Ovary (tissue), 9 donors: ENCODE results near the gene SELENOH. TPM values are rescaled to one million over a fixed set of nuclear protein-coding genes. Genes with fewer than 3 reads are reported as not detected.
"Not testable (repeated sequence)": the region's sequence is repeated elsewhere in the genome, so short reads cannot be mapped to it uniquely, and the experiment has no call there.

Experiments
- DNase-seq, 5 donors: peaks; one replicate each; pipeline ENCODE4 v3.0.0-alpha.2; 2019 to 2020
- H3K27ac ChIP-seq, 2 donors: fragments of 200-600 bp; one replicate each; pipeline versions ENCODE4 v1.5.1 to v1.8.0; 2019 to 2022
- H3K27me3 ChIP-seq: fragments of 200-600 bp; one replicate; pipeline ENCODE4 v1.8.0; 2022
- H3K36me3 ChIP-seq: fragments of 200-600 bp; sonication (generic); one replicate; pipeline ENCODE4 v1.5.1; 2019
- H3K4me1 ChIP-seq: one replicate; pipeline ENCODE4 v1.8.1; 2013; ENCODE audit warnings: mild to moderate bottlenecking, moderate library complexity; ENCODE audit not compliant: insufficient read depth
- H3K4me3 ChIP-seq: fragments of 200-600 bp; sonication (generic); one replicate; pipeline ENCODE4 v1.5.1; 2017
- H3K9me3 ChIP-seq, 2 donors: fragments of 200-600 bp in 1 of 2; sonication (generic) in 1 of 2; one replicate each; pipeline versions ENCODE4 v1.5.1 to v1.8.1; 2013 to 2019; ENCODE audit warnings: mild to moderate bottlenecking in 1 of 2, moderate library complexity in 1 of 2
- CTCF ChIP-seq, 3 donors: fragments of 450-650 bp in 2 of 3; fragments of 200-600 bp in 1 of 3; IDR thresholded peaks; one replicate each; pipeline versions ENCODE4 v1.5.1 to v1.8.0; 2016 to 2022; ENCODE audit warnings: antibody characterized with exemption in 3 of 3, mild to moderate bottlenecking in 1 of 3
- EP300 ChIP-seq: sonication (generic); formaldehyde crosslinking; IDR thresholded peaks from one replicate; pipeline ENCODE4 v1.6.1; 2017; ENCODE audit warnings: antibody characterized with exemption
- POLR2A ChIP-seq: fragments of 450-650 bp; IDR thresholded peaks from one replicate; pipeline ENCODE4 v1.6.1; 2017; ENCODE audit warnings: antibody characterized with exemption, mild to moderate bottlenecking, moderate library complexity
- WGBS, 3 donors: extraction: QIAGEN DNeasy Blood & Tissue Kit in 1 of 3; methylation state at CpG; one replicate each; pipeline versions ENCODE4 v1.1.5 to v1.1.7; 2013 to 2017; 5-methylcytosine and 5-hydroxymethylcytosine counted together
- intact Hi-C, 4 donors: fragments of 100-400 bp; cut with DNase I; formaldehyde crosslinking; loops; one replicate each; pipeline versions ENCODE4 v1.11.0 to v1.15.1; 2022 to 2023
- polyA plus RNA-seq, 2 donors: library from polyadenylated mRNA; stranded (reverse); fragments of 200-250 nt in 1 of 2; fragments of 350-450 nt in 1 of 2; fragmentation: Illumina TruSeq in 1 of 2; extraction: RNeasy Lipid Tissue Mini Kit (QIAGEN cat#74804) in 1 of 2; gene quantifications; one replicate each; pipeline ENCODE4 v1.2.3, GENCODE V29; 2013 to 2014
- total RNA-seq, 7 donors: library from RNA; depleted of rRNA in 2 of 7; stranded (reverse); fragments of >200 nt in 2 of 7; fragmentation: NEBNext Ultra II Directional in 3 of 7; extraction: Animal tissue kit (Norgen Biotek cat#: 25700) in 3 of 7; gene quantifications; one replicate each; pipeline versions ENCODE4 v1.1.0 to v1.2.4, GENCODE V29; 2016 to 2023
- donor health status: DM: no; HTN: no; CAD: no; lungs with moderate emphysema.
- donor health status: DM: no; HTN: no; CAD: no.
- donor health status: Bipolar disorder and iron deficiency.
- donor health status: DM: yes; HTN: yes; CAD: no.
- donor health status: DM: no; HTN: no; CAD: no.
- donor health status: DM: yes; HTN: yes; CAD: no.

The SELENOH gene
- total and polyA plus RNA-seq, 9 donors = 33.9 to 244 (median 107) TPM

GRCh38 chr11:57711414-57712255, 29.7 kb upstream of the SELENOH start, which contains the start of gene MED19:
Gene MED19, minus strand, starts transcription at chr11:57712215. Its CDS starts 36 bp downstream, at chr11:57712179.
- DNase-seq = peak in 4 of 5 donors; percentile 66 to 86 (median 84)
- 3 to 9% (median 6%) methylated on average over 40 to 51 of the region's 51 CpGs for WGBS, 3 donors
- peaks cover 14% of the 10 kb centered on the region for H3K4me1 ChIP-seq
- H3K36me3 ChIP-seq = no peaks in the 10 kb centered on the region
- H3K27ac ChIP-seq = peak within 1 kb of the TSS in 1 of 2 donors; percentile 64
- H3K4me3 ChIP-seq = peak within 1 kb of the TSS; percentile 92
- intact Hi-C loops = no loop called here
- no peak for TF ChIP-seq EP300
- TF ChIP-seq CTCF (IDR thresholded peaks at IDR 0.05) = no peak
- TF ChIP-seq POLR2A = no peak
- no peaks in the 10 kb centered on the region for H3K9me3 ChIP-seq
- H3K27me3 ChIP-seq = no peaks in the 10 kb centered on the region

GRCh38 chr11:57712256-57713150, 28.8 kb upstream of the SELENOH start, which contains the start of gene TMX2:
Gene TMX2, plus strand, starts transcription at chr11:57712593. Its CDS starts 26 bp downstream, at chr11:57712619.
- 0% methylated on average over 53 of the region's 53 CpGs for WGBS, 3 donors
- peak within 1 kb of the TSS in 1 of 2 donors; percentile 64 for H3K27ac ChIP-seq
- H3K27me3 ChIP-seq = no peaks in the 10 kb centered on the region
- H3K4me3 ChIP-seq = peak within 1 kb of the TSS; percentile 92
- DNase-seq = peak; percentile 87 to 93 (median 89)
- TF ChIP-seq POLR2A = peak; percentile 53
- no peak for TF ChIP-seq EP300
- TF ChIP-seq CTCF (IDR thresholded peaks at IDR 0.05) = no peak
- H3K36me3 ChIP-seq = no peaks in the 10 kb centered on the region
- H3K9me3 ChIP-seq = no peaks in the 10 kb centered on the region
- H3K4me1 ChIP-seq = peaks cover 14% of the 10 kb centered on the region
- intact Hi-C loops = no loop called here

GRCh38 chr11:57713835-57714234, 27.5 kb upstream of the SELENOH start:
- peaks cover 14% of the 10 kb centered on the region for H3K4me1 ChIP-seq
- no peak for DNase-seq
- H3K36me3 ChIP-seq = no peaks in the 10 kb centered on the region
- H3K27ac ChIP-seq = no peak overlapping the region
- TF ChIP-seq EP300 (no peak), POLR2A (no peak), CTCF (IDR thresholded peaks at IDR 0.05) (no peak)
- 91 to 98% (median 94%) methylated on average over 2 of the region's 2 CpGs for WGBS, 3 donors
- intact Hi-C loops = loop anchor here in 1 of 4 donors (1.0 kb wide), 1 partner anchor 48 kb away; no protein-coding TSS in a partner anchor
- H3K4me3 ChIP-seq = no peak overlapping the region
- H3K27me3 ChIP-seq = no peaks in the 10 kb centered on the region
- H3K9me3 ChIP-seq = no peaks in the 10 kb centered on the region

GRCh38 chr11:57716726-57717125, 24.6 kb upstream of the SELENOH start:
- DNase-seq, H3K9me3 ChIP-seq, intact Hi-C loops, H3K36me3 ChIP-seq, H3K4me3 ChIP-seq, H3K27me3 ChIP-seq, H3K4me1 ChIP-seq, H3K27ac ChIP-seq: not testable (repeated sequence)
- 93 to 100% (median 93%) methylated on average over 3 to 31 of the region's 34 CpGs for WGBS, 3 donors
